GM12878 (cell line): ENCODE data around the gene RAP1GAP. TPM values are rescaled to one million over a fixed set of nuclear protein-coding genes. Genes with fewer than 3 reads are reported as not detected.

Experiments
- ATAC-seq: fragments of 200-7000 bp; cut with Tn5 transposase; 3 replicates; pipeline ENCODE4 v1.9.1; 2020; ENCODE audit warnings: mild to moderate bottlenecking, moderate library complexity
- BruUV-seq: library from RNA; stranded (reverse); fragments of 400-500 nt; replicated peaks from 2 replicates; lab custom pipeline; 2021; lab: Mats Ljungman, UMichigan
- CTCF ChIA-PET: fragments of 300-600 bp; sonication (Branson Sonifier 250); formaldehyde crosslinking; extraction: SDS; loops from one replicate; lab custom pipeline; 2021; ENCODE audit warnings: inconsistent platforms; lab: Yijun Ruan, JAX
- POLR2A ChIA-PET: fragments of 350-600 bp; formaldehyde crosslinking; extraction: SDS; loops from one replicate; lab custom pipeline; 2021; ENCODE audit warnings: inconsistent platforms; lab: Charles Lee
- RAD21 ChIA-PET: fragments of 300-600 bp; sonication (Branson Sonifier 250); formaldehyde crosslinking; loops from one replicate; lab custom pipeline; 2023; ENCODE audit warnings: antibody characterized with exemption; ENCODE audit not compliant: unreplicated experiment; lab: Charles Lee
- SMC1A ChIA-PET: fragments of 300-600 bp; sonication (Branson Sonifier 250); formaldehyde crosslinking; loops from one replicate; lab custom pipeline; 2023; ENCODE audit not compliant: unreplicated experiment, uncharacterized antibody; lab: Charles Lee
- DNase-seq: peaks from one replicate; pipeline ENCODE4 v3.0.0-alpha.2; 2011; ENCODE audit warnings: low read depth, low spot score
- FAIRE-seq: peaks from 3 replicates; lab custom pipeline; 2011; peaks lifted over from hg19 to GRCh38; lab: Jason Lieb, UNC
- H2AFZ ChIP-seq: 2 replicates; pipeline ENCODE4 v1.6.0; 2011; ENCODE audit warnings: low read depth, low read length, control low read depth; ENCODE audit not compliant: control insufficient read depth
- H3K27ac ChIP-seq: 2 replicates; pipeline ENCODE4 v1.5.1; 2011; ENCODE audit warnings: control low read depth; ENCODE audit not compliant: control insufficient read depth, insufficient read depth
- H3K27me3 ChIP-seq, 2 experiments: replicated peaks in 1 of 2; 2 replicates each; pipeline versions ENCODE4 v1.6.0 to v1.6.1; 2011; ENCODE audit warnings: low read length in 1 of 2; ENCODE audit not compliant: control insufficient read depth in 2 of 2, insufficient read depth in 2 of 2
- H3K36me3 ChIP-seq, 2 experiments: 2 replicates each; pipeline ENCODE4 v1.5.1; 2011; ENCODE audit warnings: low read length in 1 of 2; ENCODE audit not compliant: control insufficient read depth in 2 of 2, insufficient read depth in 2 of 2
- H3K4me1 ChIP-seq: 2 replicates; pipeline ENCODE4 v1.6.1; 2011; ENCODE audit warnings: mild to moderate bottlenecking, low read length, moderate library complexity, mixed read lengths; ENCODE audit not compliant: control insufficient read depth, insufficient read depth
- H3K4me2 ChIP-seq: 2 replicates; pipeline ENCODE4 v1.6.0; 2011; ENCODE audit warnings: control low read depth; ENCODE audit not compliant: control insufficient read depth, insufficient read depth
- H3K4me3 ChIP-seq: fragments of 200-600 bp; sonication (generic); 2 replicates; pipeline ENCODE4 v1.5.1; 2016
- H3K79me2 ChIP-seq: 2 replicates; pipeline ENCODE4 v1.6.0; 2011; ENCODE audit warnings: low read length; ENCODE audit not compliant: control insufficient read depth, insufficient read depth
- H3K9ac ChIP-seq: 2 replicates; pipeline ENCODE4 v1.8.0; 2011; ENCODE audit warnings: low read length, control low read depth, mixed read lengths; ENCODE audit not compliant: control insufficient read depth, insufficient read depth
- H3K9me3 ChIP-seq: replicated peaks from 3 replicates; pipeline ENCODE4 v1.5.1; 2011; ENCODE audit warnings: mild to moderate bottlenecking, low read length; ENCODE audit not compliant: control insufficient read depth, insufficient read depth
- H4K20me1 ChIP-seq: 2 replicates; pipeline ENCODE4 v1.6.0; 2011; ENCODE audit not compliant: control insufficient read depth, insufficient read depth
- CREM ChIP-seq: IDR thresholded peaks from 2 replicates; pipeline ENCODE4 v1.6.1; 2014; ENCODE audit warnings: antibody characterized with exemption, low read depth
- EP300 ChIP-seq, 2 experiments: fragments of 150-350 bp in 1 of 2; IDR thresholded peaks; 2 replicates each; pipeline ENCODE4 v1.6.1; 2011 to 2012; ENCODE audit warnings: low read depth in 2 of 2, low read length in 2 of 2, borderline replicate concordance in 1 of 2, improper control_type of control experiment in 1 of 2, inconsistent platforms in 1 of 2; ENCODE audit not compliant: control insufficient read depth in 1 of 2
- PRDM15 ChIP-seq: fragments of 450-650 bp; formaldehyde crosslinking; IDR thresholded peaks from 2 replicates; pipeline ENCODE4 v1.4.0; 2020; ENCODE audit warnings: mild to moderate bottlenecking, moderate library complexity
- TARDBP ChIP-seq: IDR thresholded peaks from 2 replicates; pipeline ENCODE4 v1.6.1; 2016; ENCODE audit warnings: borderline replicate concordance
- WGBS: methylation state at CpG from one replicate; pipeline ENCODE4 v1.1.6; 2016; ENCODE audit warnings: low lambda C conversion rate; ENCODE audit not compliant: insufficient replicate concordance, insufficient coverage; ENCODE audit errors: missing lambda C conversion rate; 5-methylcytosine and 5-hydroxymethylcytosine counted together
- in situ Hi-C: fragments of 300-500 bp; cut with MboI; formaldehyde crosslinking; loops from 9 replicates; pipeline ENCODE4 v1.14.3; 2018; ENCODE audit warnings: mixed read lengths
- intact Hi-C: fragments of 100-400 bp; cut with micrococcal nuclease; formaldehyde crosslinking; loops from one replicate; pipeline ENCODE4 v1.14.2; 2022; ENCODE audit not compliant: unreplicated experiment
- polyA plus RNA-seq, 11 experiments: library from polyadenylated mRNA; depleted of rRNA in 4 of 11; unstranded in 6 of 11; stranded (reverse) in 5 of 11; fragments of >200 nt; fragmentation: Nextera tagmentation in 4 of 11; fragmentation: Illumina TruSeq in 1 of 11; extraction: Ambion mirVana in 4 of 11; extraction: Trizol in 1 of 11; gene quantifications; 1 replicate in 1 of 11; 2 replicates in 10 of 11; pipeline versions ENCODE4 v1.2.1 to v1.2.3, GENCODE V29; 2011 to 2016; ENCODE audit warnings: inconsistent platforms in 2 of 11, missing spikeins in 2 of 11, low read depth in 1 of 11
- total RNA-seq, 4 experiments: library from RNA; depleted of rRNA in 3 of 4; stranded (reverse); fragments of >200 nt in 3 of 4; fragmentation: Illumina TruSeq in 1 of 4; extraction: Trizol in 1 of 4; gene quantifications; 2 replicates each; pipeline versions ENCODE4 v1.2.1 to v1.2.3, GENCODE V29; 2013 to 2021

RAP1GAP gene
- total and polyA plus RNA-seq, 10 of the 15 experiments (the other 5 are each of a cell fraction or from before 2014, with no cell fraction given): 0.04 to 0.96 (median 0.09) TPM; not detected in 3

DNA sequence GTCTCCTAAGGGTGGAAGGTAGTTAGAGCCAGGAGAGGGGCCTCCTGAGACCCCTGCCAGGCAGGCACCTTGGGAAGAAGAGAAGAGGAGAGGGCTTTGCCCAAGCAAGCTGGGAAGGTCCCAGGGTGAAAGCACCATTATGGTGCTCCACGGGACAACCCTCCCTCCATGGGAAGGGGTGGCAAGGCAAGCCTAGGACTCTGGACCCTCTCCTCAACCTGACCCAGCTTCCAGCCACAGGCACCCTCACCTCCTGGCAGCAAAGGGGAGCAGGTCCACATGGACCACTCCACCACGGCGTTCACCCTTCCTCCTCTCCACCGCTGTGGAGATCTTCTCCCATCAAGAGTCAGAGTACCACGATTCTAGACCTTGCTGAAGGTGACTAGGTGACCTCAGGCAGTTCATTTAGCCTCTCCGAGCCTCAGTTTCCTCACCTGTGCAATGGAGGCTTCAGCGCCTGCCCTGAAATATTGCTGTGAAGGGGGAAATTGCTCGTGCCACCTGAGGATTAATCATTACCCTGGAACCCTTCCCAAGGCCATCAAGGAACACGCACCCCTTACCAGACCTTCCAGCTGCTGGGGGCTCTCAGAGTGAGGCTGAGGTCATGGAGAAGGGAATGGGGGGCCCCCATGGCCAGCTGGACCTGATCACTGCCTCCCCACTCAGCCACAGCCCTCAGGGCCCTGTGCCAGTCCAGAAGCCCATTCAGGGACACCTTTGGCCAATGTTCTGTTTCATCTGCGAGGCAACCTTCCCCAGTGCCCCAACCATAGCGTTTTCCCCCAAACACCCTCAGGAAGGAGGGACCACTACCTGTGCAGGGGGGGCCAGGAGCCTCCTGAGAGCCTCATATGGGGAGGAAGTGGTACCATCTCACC is 1.6 kb downstream of the RAP1GAP start:
- H2AFZ ChIP-seq: no peak overlapping the region
- no peak overlapping the region for H3K27ac ChIP-seq
- no peak overlapping the region for H3K4me2 ChIP-seq
- WGBS: 60% methylated on average over 10 of the region's 11 CpGs
- ATAC-seq (no peak), FAIRE-seq (no peak), DNase-seq (no peak)
- CTCF ChIA-PET: no interaction called here
- in situ Hi-C loops (no loop called here), intact Hi-C loops (no loop called here)
- H3K79me2 ChIP-seq: no peaks in the 10 kb centered on the region
- H3K4me1 ChIP-seq: peaks cover 3% of the 10 kb centered on the region; the same call in 1 of the 2 replicates
- peaks cover 0 to 6% of the 10 kb centered on the region in 2 experiments for H3K27me3 ChIP-seq
- no TSS peak for BruUV-seq
- H3K9ac ChIP-seq: no peak overlapping the region
- no peaks in the 10 kb centered on the region for H3K9me3 ChIP-seq
- H3K4me3 ChIP-seq: no peak overlapping the region
- POLR2A ChIA-PET: no interaction called here
- SMC1A ChIA-PET: no interaction called here
- RAD21 ChIA-PET: no interaction called here
- no peaks in the 10 kb centered on the region for H4K20me1 ChIP-seq
- no peak for TF ChIP-seq CREM
- TF ChIP-seq EP300 (IDR thresholded peaks at IDR 0.05; ENCODE audit: borderline replicate concordance in 1 of 2, control insufficient read depth in 1 of 2, low read depth in 2 of 2, low read length in 2 of 2): no peak
- no peaks in the 10 kb centered on the region for H3K36me3 ChIP-seq

- DNase-seq: no peak
- ChIA-PET RAD21 (no interaction called here), CTCF (no interaction called here), SMC1A (no interaction called here), POLR2A (no interaction called here)
- Histone ChIP-seq H3K4me2 (no peak overlapping the region), H3K27ac (no peak overlapping the region), H3K27me3 (peaks cover 0 to 6% of the 10 kb centered on the region in 2 experiments), H3K9me3 (no peaks in the 10 kb centered on the region), H2AFZ (no peak overlapping the region), H4K20me1 (no peaks in the 10 kb centered on the region), H3K4me3 (no peak overlapping the region), H3K36me3 (no peaks in the 10 kb centered on the region), H3K9ac (no peak overlapping the region), H3K79me2 (no peaks in the 10 kb centered on the region), H3K4me1 (peaks cover 3% of the 10 kb centered on the region; the same call in 1 of the 2 replicates)
- in situ Hi-C loops (no loop called here), intact Hi-C loops (no loop called here)
- no peak for TF ChIP-seq PRDM15 (CRISPR knock-in tag)
- TF ChIP-seq TARDBP: no peak
- WGBS: 25% methylated on average over 22 of the region's 22 CpGs
- no peak for ATAC-seq
- BruUV-seq: no TSS peak
- FAIRE-seq: no peak
Observed at GRCh38 chr1:21666576-21667320, 2.4 kb downstream of the RAP1GAP start.
